Parathyroid adenoma (tissue), 2 donors: ENCODE results near the gene ZNF697.

Experiments
- H2AFZ ChIP-seq: fragments of 300-600 bp; sonication (generic); one replicate; pipeline ENCODE4 v1.7.0; 2017; ENCODE audit warnings: antibody characterized with exemption, mild to moderate bottlenecking
- H3K27ac ChIP-seq: fragments of 300-600 bp; sonication (generic); one replicate; pipeline ENCODE4 v1.7.0; 2017
- H3K27me3 ChIP-seq: fragments of 300-600 bp; sonication (generic); one replicate; pipeline ENCODE4 v1.7.0; 2017; ENCODE audit warnings: low read length; ENCODE audit not compliant: control insufficient read depth, insufficient read depth
- H3K36me3 ChIP-seq: fragments of 300-600 bp; sonication (generic); one replicate; pipeline ENCODE4 v1.7.0; 2017; ENCODE audit warnings: low read length; ENCODE audit not compliant: control insufficient read depth, insufficient read depth
- H3K4me1 ChIP-seq: fragments of 300-600 bp; sonication (generic); one replicate; pipeline ENCODE4 v1.7.0; 2017; ENCODE audit warnings: control low read depth
- H3K4me2 ChIP-seq: fragments of 300-600 bp; sonication (generic); one replicate; pipeline ENCODE4 v1.7.0; 2017; ENCODE audit warnings: low read length
- H3K4me3 ChIP-seq: fragments of 300-600 bp; sonication (generic); one replicate; pipeline ENCODE4 v1.7.0; 2017; ENCODE audit warnings: low read depth, low read length
- H3K79me2 ChIP-seq: fragments of 300-600 bp; sonication (generic); one replicate; pipeline ENCODE4 v1.7.0; 2017; ENCODE audit warnings: control low read depth
- H3K9ac ChIP-seq: fragments of 300-600 bp; sonication (generic); one replicate; pipeline ENCODE4 v1.7.0; 2017; ENCODE audit warnings: mild to moderate bottlenecking
- H3K9me3 ChIP-seq: fragments of 300-600 bp; sonication (generic); one replicate; pipeline ENCODE4 v1.7.0; 2017; ENCODE audit warnings: low read length; ENCODE audit not compliant: control insufficient read depth
- TF ChIP-seq, protein P1 (sequence below): fragments of 300-600 bp; sonication (generic); IDR thresholded peaks from one replicate; pipeline ENCODE4 v1.7.0; 2017; ENCODE audit warnings: antibody characterized with exemption, mild to moderate bottlenecking
- donor health status: primary hyperparathyroidism.

ZNF697 gene

DNA sequence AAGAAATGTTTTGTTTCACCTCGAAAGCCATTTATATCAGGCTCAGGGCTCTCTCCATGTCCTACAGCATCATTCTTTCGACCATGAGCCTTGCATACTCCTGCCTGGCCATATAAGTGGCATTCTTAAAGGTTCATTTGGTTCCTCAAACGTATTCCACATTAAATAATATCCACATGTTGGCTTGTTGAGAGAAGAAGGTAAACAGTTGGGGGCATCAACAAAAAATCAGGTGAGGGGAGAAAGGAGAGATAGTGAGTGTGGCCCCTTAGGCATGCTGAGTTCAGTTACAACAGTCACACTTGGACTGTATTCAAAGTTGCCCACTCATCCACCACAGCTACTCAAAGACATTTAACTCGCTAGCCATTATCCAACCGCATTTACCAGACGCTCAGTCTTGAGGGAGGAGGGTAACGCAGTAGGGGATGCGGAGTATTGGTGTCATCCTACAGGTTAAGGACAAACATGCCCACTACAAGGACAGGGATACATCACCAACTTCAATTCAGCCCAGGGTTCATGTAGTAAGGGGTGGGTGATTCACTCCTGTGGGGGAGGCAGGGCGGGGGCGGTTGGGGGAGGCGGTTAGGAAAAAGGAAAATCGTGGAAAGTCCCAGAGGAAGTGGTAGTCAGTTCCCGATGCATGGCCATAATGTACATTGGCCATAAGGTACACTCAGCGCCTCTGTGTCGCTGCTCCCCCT, 1.4 kb downstream of the ZNF697 start:
- no peaks in the 10 kb centered on the region for H3K9me3 ChIP-seq
- H3K9ac ChIP-seq = no peak overlapping the region
- H3K36me3 ChIP-seq = no peaks in the 10 kb centered on the region
- H3K27me3 ChIP-seq = no peaks in the 10 kb centered on the region
- peak overlapping the region; percentile 92 for H3K4me2 ChIP-seq
- TF ChIP-seq, protein P1, sequence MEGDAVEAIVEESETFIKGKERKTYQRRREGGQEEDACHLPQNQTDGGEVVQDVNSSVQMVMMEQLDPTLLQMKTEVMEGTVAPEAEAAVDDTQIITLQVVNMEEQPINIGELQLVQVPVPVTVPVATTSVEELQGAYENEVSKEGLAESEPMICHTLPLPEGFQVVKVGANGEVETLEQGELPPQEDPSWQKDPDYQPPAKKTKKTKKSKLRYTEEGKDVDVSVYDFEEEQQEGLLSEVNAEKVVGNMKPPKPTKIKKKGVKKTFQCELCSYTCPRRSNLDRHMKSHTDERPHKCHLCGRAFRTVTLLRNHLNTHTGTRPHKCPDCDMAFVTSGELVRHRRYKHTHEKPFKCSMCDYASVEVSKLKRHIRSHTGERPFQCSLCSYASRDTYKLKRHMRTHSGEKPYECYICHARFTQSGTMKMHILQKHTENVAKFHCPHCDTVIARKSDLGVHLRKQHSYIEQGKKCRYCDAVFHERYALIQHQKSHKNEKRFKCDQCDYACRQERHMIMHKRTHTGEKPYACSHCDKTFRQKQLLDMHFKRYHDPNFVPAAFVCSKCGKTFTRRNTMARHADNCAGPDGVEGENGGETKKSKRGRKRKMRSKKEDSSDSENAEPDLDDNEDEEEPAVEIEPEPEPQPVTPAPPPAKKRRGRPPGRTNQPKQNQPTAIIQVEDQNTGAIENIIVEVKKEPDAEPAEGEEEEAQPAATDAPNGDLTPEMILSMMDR = no peak
- no peaks in the 10 kb centered on the region for H3K4me1 ChIP-seq
- no peak overlapping the region for H2AFZ ChIP-seq
- H3K27ac ChIP-seq = no peak overlapping the region
- H3K4me3 ChIP-seq = peak overlapping the region; percentile 80
- H3K79me2 ChIP-seq = peaks cover 13% of the 10 kb centered on the region

DNA sequence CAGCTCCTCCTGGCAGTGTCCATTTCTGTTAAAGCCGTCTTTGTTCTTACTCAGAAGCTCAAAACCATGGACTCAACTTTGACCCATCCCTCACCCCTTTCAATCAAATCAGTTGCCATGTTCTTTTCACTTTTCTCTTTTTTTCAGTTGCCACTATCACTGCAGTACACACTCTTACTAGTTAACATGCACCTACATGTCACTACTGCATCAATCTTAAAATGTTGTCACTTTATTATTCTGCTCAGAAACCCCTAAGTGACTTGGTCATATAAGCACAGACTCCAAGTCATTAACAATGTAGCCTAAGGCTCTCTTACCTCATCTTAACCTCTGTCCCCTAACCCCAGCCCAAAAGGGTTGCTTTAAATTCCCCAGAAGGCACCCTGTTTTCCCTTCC, 9.0 kb downstream of the ZNF697 start:
- Histone ChIP-seq H3K27me3 (no peaks in the 10 kb centered on the region), H3K79me2 (peaks cover 9% of the 10 kb centered on the region), H3K9ac (no peak overlapping the region), H3K4me1 (peaks cover 7% of the 10 kb centered on the region), H2AFZ (no peak overlapping the region), H3K36me3 (no peaks in the 10 kb centered on the region), H3K4me2 (no peak overlapping the region), H3K27ac (no peak overlapping the region), H3K4me3 (no peak overlapping the region), H3K9me3 (no peaks in the 10 kb centered on the region)
- TF ChIP-seq, protein P1 = no peak

DNA sequence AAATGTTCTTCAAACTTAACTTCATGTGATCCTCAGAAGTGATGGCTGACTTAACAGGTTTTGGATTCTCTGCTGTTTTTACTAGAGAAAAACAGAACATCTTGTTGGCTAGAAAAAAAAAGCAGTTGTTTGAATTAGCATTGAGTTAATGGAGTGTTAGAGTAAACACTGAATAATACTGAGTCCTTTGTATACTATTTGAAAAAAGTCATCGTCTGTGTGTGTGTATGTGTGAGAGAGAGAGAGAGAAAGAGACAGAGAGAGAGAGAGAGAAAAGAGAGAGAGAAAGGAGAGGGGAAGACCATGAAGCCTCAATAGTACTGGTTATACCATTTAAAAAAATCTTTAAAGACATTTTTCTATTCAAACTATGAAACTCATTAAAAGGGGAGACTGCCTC, 10.4 kb downstream of the ZNF697 start:
- H3K27ac ChIP-seq = no peak overlapping the region
- TF ChIP-seq, protein P1 = no peak
- no peak overlapping the region for H3K4me3 ChIP-seq
- no peak overlapping the region for H3K9ac ChIP-seq
- H3K9me3 ChIP-seq = no peaks in the 10 kb centered on the region
- H3K36me3 ChIP-seq = no peaks in the 10 kb centered on the region
- H3K27me3 ChIP-seq = no peaks in the 10 kb centered on the region
- H3K79me2 ChIP-seq = peaks cover 9% of the 10 kb centered on the region
- no peak overlapping the region for H3K4me2 ChIP-seq
- peaks cover 14% of the 10 kb centered on the region for H3K4me1 ChIP-seq
- H2AFZ ChIP-seq = no peak overlapping the region

DNA sequence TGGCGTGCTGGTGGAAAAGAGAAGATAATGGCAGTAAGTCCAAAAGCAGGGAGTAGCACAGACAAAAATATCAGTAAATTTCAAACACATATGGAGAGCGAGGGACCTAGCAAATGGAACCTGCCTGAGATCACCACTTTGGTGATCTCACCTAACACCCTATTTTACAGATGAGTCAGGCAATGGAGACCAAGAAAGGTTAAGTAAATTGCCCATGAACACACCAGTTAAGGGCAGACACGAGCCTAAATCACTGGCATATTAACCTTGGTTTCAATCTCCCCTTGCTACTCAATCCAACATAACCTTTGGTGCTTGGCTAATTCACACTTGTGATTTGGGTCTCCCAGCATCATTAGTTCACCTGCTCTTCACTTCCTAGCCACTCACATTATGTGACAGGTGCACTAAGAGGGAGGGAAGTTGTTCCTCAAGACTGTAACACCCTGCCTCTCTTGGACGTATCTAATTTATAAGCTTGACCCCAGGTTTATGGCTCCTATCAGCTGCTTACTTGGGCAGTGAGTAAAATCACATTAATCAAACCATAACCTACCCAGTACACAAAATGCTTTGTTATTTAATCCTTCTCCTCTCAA, 11.5 kb downstream of the ZNF697 start:
- Histone ChIP-seq H3K4me2 (no peak overlapping the region), H3K27me3 (no peaks in the 10 kb centered on the region), H3K79me2 (peaks cover 6% of the 10 kb centered on the region), H2AFZ (no peak overlapping the region), H3K4me3 (no peak overlapping the region), H3K9me3 (no peaks in the 10 kb centered on the region), H3K36me3 (no peaks in the 10 kb centered on the region), H3K4me1 (peaks cover 25% of the 10 kb centered on the region), H3K9ac (no peak overlapping the region), H3K27ac (no peak overlapping the region)
- TF ChIP-seq, protein P1 = no peak
